Subcutaneous abdominal adipose tissue (tissue), 5 donors: ENCODE data around the gene PADI4.

Experiments
- H3K27ac ChIP-seq: one replicate; pipeline ENCODE4 v1.7.0; 2013; ENCODE audit warnings: low read depth, mild to moderate bottlenecking, inconsistent platforms, low read length, moderate library complexity
- H3K27me3 ChIP-seq, 5 donors: one replicate each; pipeline ENCODE4 v1.7.0; 2013; ENCODE audit warnings: low read length in 5 of 5, inconsistent platforms in 1 of 5; ENCODE audit not compliant: control insufficient read depth in 5 of 5, insufficient read depth in 4 of 5
- H3K36me3 ChIP-seq, 5 donors: one replicate each; pipeline ENCODE4 v1.7.0; 2013; ENCODE audit warnings: low read length in 5 of 5; ENCODE audit not compliant: control insufficient read depth in 5 of 5, insufficient read depth in 5 of 5
- H3K4me1 ChIP-seq, 5 donors: one replicate each; pipeline ENCODE4 v1.7.0; 2013; ENCODE audit warnings: low read length in 5 of 5, mild to moderate bottlenecking in 3 of 5, moderate library complexity in 1 of 5; ENCODE audit not compliant: control insufficient read depth in 5 of 5, insufficient read depth in 5 of 5
- H3K4me3 ChIP-seq, 5 donors: one replicate each; pipeline ENCODE4 v1.7.0; 2013; ENCODE audit warnings: low read length in 5 of 5, low read depth in 1 of 5
- H3K9ac ChIP-seq, 5 donors: one replicate each; pipeline ENCODE4 v1.7.0; 2013; ENCODE audit warnings: low read length in 5 of 5, mild to moderate bottlenecking in 4 of 5, moderate library complexity in 3 of 5
- H3K9me3 ChIP-seq, 5 donors: one replicate each; pipeline ENCODE4 v1.7.0; 2013; ENCODE audit warnings: low read length in 5 of 5; ENCODE audit not compliant: control insufficient read depth in 5 of 5
- donor health status: healthy.
- donor health status: healthy.
- donor health status: healthy.
- donor health status: healthy.
- donor health status: healthy.

The PADI4 gene

GRCh38 chr1:17412093-17412870, 104.3 kb downstream of the PADI4 start:
- no peaks in the 10 kb centered on the region for H3K27me3 ChIP-seq
- H3K4me3 ChIP-seq: no peak overlapping the region
- H3K4me1 ChIP-seq: no peaks in the 10 kb centered on the region
- H3K36me3 ChIP-seq: peaks cover 9 to 95% (median 88%) of the 10 kb centered on the region in 5 donors
- no peaks in the 10 kb centered on the region for H3K9me3 ChIP-seq
- no peak overlapping the region for H3K9ac ChIP-seq
- no peak overlapping the region for H3K27ac ChIP-seq
